Breast epithelium (tissue), 3 donors: ENCODE results near the gene VSTM2B.

Experiments used
- CTCF ChIP-seq, 3 donors: fragments of 450-650 bp; IDR thresholded peaks; one replicate each; pipeline ENCODE4 v1.5.1; 2016 to 2017; ENCODE audit warnings: antibody characterized with exemption in 3 of 3, mild to moderate bottlenecking in 3 of 3, moderate library complexity in 3 of 3
- POLR2A ChIP-seq: fragments of 450-650 bp; IDR thresholded peaks from one replicate; pipeline ENCODE4 v1.6.1; 2016; ENCODE audit warnings: antibody characterized with exemption, mild to moderate bottlenecking, moderate library complexity

GRCh38 chr19:29559743-29560142 lies 33.9 kb downstream of the VSTM2B start:
- TF ChIP-seq CTCF (IDR thresholded peaks at IDR 0.05) (no peak), POLR2A (no peak)
